Measurements from ENCODE around the gene CDRT4.
A peak's percentile ranks its signal among the peaks of the same experiment; 100 is the strongest.
"Not testable (repeated sequence)": the region's sequence is repeated elsewhere in the genome, so short reads cannot be mapped to it uniquely, and the experiment has no call there.

Gene CDRT4

DNA sequence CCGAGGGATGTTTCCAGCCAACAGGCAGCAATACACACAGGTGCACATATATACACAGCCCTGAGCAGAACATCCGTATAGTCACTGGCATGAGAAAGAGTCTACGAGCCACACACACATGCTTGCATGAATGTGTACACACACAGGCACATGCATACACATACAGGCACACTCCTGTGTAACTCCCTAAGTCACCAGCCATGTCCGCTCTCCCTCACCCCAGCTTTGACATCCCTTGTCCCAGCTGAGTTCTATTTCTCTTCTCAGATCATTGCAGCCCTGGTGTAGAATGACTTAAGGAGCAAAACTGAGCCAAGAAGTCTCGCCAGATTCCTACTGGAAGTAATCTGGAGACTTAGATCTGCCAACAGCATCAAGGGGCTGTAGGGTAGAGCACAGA, 13.1 kb downstream of the CDRT4 start:
- no peak for DNase-seq

DNA sequence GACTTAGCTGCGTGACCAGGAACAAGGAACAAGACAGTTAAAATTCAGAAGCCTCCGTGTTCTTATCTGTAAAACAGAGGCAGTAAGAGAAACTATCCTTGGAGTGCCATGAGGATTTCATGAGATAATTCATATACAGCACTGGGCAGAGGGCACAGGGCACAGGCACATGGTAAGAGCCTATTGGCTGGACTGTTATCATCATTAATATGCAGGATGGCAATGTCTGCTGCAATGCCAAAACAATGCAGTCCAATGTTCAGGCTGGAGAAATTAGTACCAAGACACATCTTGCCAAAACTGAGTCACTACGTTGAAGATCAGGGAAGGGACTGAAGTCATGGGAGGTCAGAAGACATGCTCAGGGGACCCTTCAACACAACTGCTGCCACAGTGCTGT, 13.6 kb downstream of the CDRT4 start:
- no peak for DNase-seq

DNA sequence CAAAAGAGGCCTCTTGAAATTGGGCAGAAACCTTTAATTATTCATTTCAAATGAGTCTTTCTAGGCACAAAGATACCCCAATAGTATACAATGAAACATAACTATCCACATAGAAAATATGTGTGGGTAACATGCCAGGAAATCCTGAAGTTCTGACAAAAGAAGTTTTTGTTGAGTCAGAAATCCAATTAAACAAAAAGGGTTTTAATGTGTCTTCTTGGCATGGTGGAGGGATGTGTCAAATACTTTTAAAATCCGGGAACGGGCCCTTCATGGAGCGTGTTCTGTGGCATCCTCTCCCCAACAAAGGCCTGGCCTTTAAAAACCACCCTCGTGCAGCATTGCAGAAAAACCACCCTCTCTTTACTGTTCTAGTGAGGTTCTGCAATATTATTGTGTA, 14.2 kb downstream of the CDRT4 start:
- no peak for DNase-seq

DNA sequence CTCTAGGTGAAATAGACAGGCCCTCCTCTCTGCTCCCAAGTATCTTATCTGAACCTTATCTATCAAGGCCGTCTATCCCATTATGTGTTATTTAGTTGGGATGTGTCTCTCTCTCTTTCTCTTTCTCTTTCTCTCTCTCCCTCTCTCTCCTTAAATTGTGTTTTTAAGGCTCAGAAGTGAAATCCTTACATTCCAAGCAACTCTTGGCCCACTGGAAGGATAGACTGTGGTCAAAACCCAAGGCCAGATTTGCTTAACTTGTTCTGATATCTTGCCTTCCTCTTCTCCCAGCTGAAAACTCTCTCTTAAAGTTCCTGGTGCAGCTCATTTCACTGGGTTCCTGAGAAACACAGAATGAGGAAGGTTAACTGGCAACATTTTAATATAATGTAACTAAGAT, 14.7 kb downstream of the CDRT4 start:
- DNase-seq = no peak

DNA sequence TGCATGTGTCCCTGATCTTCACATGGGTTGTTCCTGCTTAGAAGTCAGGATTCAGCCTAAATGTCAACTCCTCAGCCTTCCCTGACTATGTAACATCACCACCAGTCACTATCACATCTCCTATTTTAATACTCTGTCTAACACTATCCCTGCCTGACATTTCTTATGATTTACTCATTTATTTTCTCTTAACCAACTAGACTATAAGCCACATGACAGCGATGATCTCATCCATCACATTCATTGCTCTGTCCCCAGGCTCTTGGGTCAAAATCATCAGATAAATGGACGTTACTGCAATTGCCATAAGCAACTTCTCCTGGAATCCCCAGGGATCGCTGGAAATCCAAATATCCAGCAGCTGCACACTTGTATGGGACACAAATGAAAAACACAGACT, 15.7 kb downstream of the CDRT4 start:
- no peak for DNase-seq

DNA sequence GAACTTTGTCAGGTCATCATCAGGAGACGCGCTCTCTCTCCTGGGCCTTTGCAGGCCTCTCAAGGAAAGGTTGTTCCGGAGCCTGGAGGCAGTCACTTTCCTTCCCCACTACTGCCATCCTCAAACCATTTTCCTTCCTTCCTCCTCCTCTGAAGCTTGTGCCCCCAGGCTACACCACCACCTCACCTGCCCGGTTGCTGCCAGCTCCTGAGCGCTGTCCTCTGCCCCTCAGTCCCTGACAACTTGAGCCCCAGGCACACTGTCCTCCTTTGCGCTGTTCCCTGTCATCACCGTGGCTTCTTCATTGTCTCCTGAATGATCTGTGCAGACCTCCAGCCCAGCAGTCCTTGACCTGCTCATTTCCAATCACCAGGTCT, 18.9 kb downstream of the CDRT4 start:
- DNase-seq = no peak

DNA sequence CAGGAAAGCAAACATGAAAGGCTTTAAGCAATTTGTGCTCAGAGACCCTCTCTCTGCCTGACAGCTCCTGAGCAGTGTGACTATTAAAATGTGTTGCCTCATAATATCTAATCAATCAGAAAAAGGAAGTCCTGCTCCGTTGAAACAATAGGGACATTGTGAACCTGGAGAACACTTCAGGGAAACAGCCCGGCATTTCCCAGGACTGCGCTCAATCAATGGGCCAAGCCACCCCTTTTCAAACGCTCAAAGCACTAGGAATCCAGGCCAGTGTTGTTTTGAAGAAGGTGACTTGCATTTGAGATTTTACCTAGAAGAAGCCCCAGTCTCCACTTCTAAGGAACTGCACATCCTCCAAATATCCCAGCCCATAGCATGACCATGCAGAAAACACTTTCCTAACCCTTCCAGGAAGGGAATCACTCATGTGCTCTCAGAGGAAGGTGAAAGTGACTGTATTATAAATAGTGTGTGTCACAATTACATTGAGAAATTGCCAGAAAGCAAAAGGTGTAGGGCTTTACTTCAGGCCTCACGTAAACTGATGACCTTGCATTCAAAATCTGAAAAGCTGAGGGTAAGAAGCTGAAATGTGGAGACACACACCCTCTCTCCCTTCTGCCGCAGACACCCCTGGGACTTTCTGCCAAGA, 19.4 kb downstream of the CDRT4 start:
- no peak for DNase-seq

DNA sequence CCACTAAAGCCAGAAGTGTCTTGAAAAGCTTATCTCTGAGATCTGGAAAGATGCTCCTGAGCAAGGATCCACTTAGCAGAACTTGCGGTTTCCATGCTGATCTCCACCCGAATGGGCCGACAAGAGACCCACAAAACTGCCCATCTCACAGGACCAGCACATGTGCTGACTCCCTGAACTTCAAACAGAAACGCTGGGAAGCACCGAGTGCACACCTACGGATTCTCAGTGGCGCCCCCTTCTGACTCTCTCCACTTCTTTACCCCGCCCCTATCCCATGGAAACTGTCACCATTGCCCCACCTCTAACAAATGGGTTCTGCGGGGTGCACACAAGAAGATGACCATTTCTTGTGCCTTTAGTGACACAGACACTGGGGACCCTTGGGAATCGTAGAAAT, 21.4 kb downstream of the CDRT4 start:
- no peak for DNase-seq

DNA sequence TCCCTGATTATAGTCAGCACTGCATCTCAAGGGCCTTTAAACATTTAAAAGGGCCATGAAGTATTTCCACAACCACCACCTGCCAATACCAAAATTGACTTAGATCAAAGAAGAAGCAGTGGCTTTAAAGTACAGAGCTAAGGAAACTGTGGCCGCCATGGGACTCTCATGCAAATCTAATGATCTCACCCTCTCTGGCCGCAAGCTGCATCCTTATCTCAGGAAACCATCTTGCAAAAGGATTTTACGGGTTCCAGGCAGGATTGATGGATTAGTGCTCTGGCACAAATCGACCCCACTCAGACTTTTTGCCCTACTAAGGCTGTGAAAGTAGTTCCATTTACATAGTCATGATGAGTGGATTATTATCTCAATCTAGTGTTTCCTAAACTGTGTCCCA, 22.6 kb downstream of the CDRT4 start:
- DNase-seq = no peak

DNA sequence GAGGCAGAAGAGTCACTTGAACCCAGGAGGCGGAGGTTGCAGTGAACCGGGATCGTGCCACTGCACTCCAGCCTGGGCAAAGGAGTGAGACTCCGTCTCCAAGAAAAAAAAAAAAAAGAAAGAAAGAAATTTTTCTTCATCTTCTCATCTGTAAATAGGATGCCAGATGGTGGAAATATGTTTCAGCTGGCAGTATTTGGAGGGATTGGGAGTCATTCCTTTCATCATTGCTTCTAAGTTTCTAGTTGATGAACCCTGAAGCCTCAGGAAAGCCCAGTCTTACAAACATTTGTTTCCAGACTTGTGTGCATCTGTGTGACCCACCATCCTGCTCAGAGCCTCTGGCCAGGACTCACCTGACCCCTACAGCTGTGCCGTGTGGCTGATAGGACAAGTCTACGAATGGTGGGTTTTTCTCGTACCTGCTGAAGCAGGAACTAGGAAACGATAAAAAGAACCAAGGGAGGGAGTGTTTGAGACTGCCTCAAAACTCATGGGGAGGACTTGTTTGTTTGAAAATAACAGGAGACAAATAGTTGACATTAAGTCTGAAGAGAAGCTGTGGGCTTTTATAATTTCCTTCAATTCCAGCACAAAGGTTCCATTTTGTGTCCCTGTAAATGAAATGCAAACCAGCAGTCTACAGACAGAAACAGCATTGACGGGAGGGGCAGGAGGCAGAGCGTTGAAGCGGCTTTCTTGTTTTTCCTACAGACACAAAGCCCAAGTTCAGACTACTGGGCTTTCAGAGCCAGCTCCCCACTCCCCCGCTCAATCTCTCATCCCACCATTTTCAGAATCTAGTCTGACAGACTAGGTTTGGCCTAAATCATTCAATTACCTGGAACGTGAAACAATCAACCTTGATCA, 24.9 kb downstream of the CDRT4 start:
- DNase-seq = no peak

DNA sequence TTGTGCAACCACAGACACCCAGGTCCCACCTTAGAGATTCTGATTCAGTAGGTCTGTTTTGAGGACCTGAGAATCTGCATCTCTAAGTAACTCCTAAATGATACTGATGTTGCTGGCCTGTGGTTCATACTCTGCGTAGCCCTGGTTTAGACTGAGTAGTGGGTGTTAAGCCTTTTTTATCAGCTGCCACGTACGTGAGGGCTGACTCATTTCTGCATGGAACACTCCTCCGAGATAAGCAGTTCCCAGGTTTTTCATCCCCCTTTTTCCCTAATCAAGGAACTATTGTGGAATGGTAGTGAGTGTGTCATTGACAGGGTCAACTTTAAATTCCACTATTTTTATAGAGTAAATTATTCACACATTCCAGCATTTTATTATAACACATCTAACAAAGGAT, 26.1 kb downstream of the CDRT4 start:
- no peak for DNase-seq

DNA sequence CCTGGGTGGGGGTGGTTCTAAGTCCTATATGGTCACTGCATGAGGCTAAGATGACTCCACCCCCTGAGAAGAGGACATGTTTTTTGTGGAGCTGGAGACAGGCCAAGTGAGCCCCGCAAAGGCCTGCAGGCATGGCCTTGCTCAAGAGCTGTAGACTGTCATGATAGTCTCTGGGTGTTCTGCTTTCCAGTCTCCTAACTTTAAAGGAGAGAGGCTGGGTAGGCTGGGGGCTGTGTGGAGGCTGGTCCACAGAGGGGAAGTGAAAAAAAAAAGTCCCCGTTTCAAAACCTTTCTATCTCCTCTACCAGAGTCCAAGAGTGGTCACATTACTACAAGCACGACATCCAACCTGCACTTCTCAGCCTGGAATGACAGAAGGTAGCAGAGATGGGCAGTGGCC, 27.1 kb downstream of the CDRT4 start:
- no peak for DNase-seq

DNA sequence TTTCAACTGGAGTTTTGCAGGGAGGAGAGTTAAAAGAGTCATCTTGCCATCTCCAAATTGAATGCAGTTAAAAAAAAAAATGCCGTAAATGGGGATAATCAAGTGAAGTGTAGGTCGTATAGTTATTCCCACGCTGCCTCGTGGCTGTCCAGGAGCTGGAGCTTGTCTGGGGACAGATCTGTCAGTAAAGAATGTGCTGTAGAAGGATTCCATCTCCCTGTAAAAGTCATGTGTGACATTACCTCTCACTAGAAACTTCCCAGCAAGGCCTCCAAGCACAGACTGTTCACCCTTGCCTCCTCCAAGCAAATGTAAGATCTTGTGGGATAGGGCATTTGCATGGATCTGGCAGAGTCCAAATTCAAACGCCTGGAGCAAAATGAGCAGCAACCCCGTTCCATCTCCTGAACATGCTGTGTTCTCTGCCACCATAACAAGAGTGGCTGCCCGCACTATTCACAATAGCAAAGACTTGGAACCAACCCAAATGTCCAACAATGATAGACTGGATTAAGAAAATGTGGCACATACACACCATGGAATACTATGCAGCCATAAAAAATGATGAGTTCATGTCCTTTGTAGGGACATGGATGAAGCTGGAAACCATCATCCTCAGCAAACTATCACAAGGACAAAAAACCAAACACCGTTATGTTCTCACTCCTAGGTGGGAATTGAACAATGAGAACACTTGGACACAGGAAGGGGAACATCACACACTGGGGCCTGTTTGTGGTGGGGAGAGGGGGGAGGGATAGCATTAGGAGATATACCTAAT, 28.0 kb downstream of the CDRT4 start:
- DNase-seq = not testable (repeated sequence)

DNA sequence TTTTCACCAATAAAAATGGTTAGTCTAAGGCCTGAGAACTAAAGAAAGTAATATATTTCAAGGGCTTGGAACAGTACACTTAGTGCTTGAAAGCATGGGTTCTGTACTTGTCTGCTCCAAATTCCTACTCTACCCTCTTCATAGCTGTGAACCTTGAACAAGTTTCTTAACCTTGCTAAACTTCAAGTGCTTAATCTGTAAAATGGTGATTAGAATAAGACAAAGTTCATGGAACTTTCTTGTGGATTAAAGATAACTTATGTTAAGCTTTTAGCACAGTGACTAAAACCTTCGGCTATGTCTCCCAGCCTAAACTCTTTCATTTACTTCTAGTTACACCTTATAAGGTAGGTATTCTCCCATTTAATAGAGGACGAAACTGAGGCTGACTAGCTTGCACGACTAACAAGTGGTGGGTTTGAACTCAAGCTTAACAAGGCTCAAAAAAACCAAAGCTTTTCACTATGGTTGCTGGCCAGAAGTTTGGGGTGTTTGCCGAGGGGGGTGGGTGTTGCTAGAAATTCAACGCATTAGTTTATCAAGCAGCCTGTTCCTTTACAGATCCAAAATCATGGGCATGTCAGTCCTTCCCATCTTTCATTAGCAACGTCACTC, 28.8 kb downstream of the CDRT4 start:
- no peak for DNase-seq

DNA sequence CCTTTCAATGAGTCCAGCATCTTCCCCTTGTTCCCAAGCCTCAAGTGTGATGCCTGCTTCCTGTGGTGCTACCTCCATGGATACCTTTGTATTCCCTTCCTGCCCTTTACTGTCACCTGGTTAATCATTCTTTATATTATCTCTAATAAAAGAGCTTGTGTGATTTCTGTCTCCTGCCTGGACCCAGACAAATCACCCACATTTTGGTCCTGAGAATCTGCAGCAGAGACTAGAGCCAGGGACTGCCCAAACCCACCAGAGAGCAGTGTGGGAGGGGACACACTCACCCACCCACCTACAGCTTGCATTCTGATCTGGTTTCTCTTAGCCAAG, 30.2 kb downstream of the CDRT4 start:
- no peak for DNase-seq

DNA sequence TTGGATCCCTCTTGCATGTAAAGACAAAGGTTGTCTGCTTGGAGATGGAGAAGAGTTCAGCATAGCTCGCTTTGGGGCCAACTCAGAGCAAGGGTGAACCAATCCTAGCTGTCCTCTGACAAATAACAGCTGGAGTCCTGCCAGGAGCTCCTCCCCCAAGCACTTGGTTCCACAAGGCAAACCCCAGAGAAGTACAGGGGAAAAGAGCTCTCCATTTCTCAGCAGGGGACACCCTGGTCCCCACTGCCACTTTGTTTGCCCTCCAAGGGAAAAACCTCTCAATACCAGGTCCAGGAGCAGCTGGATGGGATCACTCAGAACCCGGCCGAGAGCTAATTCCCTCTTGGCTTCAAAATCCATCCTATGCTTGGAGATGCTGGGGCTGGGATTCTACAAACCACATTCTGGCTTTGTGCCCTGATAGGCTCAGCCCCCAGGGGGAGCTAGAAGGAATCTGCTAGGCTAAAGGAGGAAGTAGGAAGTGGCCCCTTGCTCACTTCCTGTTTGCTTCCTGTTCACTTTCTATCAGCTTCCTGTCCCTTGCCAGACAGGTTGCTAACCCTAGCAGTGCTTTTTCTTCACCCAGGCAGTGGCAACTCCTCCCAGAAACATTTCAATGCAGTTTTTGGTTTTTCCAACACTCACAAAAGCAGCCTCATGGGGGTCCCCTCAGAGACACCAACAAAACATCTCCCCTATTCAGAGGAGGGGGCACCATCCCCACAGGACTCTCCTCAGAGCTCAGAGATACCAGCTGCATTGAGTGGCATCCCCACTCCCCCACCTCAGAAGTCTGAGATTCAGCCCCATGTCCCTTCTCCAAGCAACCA, 30.7 kb downstream of the CDRT4 start:
- DNase-seq = peak; percentile 73

DNA sequence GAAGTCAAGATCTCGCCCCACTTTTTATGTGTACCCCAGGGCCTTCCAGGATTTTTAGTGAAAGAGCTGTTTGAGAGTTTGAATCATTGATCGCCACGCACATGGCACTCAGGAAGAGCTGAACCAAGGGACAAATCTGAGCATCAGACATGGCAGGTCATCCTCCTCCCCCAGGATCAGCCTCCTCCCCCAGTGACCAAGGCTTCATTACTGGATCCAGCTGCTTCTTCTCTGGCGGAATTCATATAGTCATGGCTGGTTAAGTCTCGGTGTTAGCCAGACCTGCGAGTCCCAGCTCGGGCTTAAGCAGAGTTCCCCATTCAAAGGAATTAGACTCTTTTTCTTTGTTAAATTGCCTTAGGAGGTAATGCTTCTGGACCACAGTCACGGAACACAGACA, 32.5 kb downstream of the CDRT4 start:
- DNase-seq = no peak

DNA sequence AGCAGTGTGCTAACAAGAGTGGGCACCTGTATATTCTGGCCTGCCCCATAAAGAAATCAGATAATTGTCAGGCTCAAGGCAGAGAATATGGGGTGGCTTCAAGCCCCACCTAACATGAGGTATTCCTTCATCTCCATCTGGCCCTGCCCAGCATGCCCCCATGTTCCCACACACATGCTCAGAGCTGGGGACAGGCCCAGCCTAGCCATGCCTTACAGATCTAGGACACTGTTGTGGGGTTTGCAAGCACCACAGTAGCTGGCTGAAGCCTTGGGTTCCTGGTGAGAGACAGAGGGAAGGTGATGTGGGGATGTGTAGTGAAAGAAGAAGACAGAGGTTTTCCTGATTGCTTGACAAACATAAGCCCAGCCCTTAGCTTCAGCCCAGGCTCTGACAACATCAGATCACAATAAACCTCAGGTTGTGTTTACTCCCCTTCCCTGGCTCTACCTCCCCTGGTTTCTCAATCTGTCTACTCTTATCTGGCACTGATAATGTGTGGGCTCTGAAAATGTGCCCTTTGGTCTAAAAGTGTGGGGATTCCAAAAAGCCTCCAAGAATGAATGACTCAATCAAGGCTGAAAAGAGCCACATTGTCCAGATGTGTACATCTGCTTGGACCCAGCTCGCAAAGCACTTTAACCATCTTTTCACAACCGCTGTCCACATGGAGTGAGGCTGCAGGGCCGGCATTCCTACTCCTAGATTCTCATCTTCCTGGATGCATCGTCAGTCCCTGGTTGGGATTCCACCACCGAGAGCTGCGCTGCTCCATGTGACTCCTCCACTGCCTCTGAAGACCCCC, 34.4 kb downstream of the CDRT4 start:
- no peak for DNase-seq

DNA sequence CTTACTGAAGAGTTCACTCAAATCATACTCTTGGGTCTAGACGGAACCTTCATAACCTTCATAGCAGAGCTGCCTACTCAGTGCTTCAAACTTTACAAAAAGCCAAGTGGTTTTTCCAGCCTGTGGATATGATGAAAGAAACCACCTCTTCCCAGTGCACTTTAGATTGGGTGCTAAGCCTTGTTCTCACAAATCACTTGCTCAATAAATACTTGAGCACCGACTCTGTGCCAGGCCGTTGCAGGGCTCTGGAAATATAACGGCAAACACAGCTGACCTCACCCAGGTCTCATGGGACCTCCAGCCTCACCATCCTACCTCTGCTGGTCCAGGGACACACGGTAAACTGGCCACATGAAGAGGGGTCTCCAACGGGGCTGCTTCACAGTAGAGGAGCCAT, 35.7 kb downstream of the CDRT4 start:
- no peak for DNase-seq

DNA sequence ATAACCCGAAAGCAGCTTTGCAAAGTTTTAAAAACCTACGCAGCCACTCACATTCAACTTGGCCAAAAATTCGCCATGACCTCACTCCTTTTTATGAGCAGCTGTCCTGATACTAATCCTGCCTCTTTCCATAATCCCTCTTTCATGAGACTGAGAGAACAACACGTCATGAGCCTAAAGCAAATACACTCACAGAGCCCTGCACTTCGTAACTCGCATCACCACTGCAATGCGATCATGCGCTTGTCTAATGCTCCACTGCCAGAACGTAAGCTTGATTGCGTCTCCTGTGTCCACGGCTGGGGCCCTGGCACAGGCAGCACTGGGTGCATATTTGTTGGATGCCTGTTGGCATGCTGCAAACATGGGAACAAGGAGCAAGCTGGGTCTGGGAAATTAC, 36.2 kb downstream of the CDRT4 start:
- no peak for DNase-seq

DNA sequence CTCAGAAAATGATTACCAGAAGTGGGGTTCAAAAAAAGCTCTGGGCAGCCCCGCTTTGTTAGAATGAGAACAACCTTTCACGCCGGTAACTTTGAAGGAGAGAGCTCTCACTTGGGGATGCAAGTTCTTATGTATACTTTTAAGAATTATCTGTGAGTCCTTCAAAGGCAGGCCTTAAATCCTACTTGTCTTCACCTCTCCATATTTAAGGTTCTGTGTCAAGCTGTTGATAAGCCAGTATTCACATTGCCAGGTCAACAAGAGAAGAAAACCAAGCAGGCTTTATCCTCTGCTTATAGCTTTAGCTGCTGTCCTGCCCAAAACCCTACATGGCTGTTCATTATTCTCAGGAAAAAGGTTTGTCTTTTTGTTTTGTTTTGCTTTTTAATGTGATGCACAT, 42.9 kb downstream of the CDRT4 start:
- no peak for DNase-seq

All from DMS79 treated with DMSO at 0.1 percent for 48 hours (cell line).